Sigmoid colon (tissue), 7 donors: ENCODE measurements around the gene PRKCA. TPM values are rescaled to one million over a fixed set of nuclear protein-coding genes. Genes with fewer than 3 reads are reported as not detected.

ENCODE experiments used
- DNase-seq: peaks from one replicate; pipeline ENCODE4 v3.0.0-alpha.2; 2019
- H3K27ac ChIP-seq, 4 donors: fragments of 200-600 bp; sonication (generic); one replicate each; pipeline ENCODE4 v1.5.1; 2016 to 2019; ENCODE audit warnings: mild to moderate bottlenecking in 1 of 4
- H3K27me3 ChIP-seq, 3 donors: fragments of 200-600 bp; sonication (generic); one replicate each; pipeline ENCODE4 v1.5.1; 2019; ENCODE audit warnings: mild to moderate bottlenecking in 1 of 3
- H3K36me3 ChIP-seq, 4 donors: fragments of 200-600 bp; sonication (generic); one replicate each; pipeline ENCODE4 v1.5.1; 2016 to 2019
- H3K4me1 ChIP-seq, 4 donors: fragments of 200-600 bp; sonication (generic); one replicate each; pipeline ENCODE4 v1.5.1; 2017 to 2019
- H3K4me3 ChIP-seq, 4 donors: fragments of 200-600 bp; sonication (generic); one replicate each; pipeline ENCODE4 v1.5.1; 2017 to 2019; ENCODE audit warnings: mild to moderate bottlenecking in 2 of 4, moderate library complexity in 1 of 4
- H3K9me3 ChIP-seq, 4 donors: fragments of 200-600 bp in 3 of 4; sonication (generic) in 3 of 4; one replicate each; pipeline versions ENCODE4 v1.5.1 to v1.6.1; 2013 to 2019
- EP300 ChIP-seq, 4 donors: sonication (generic); formaldehyde crosslinking; IDR thresholded peaks; one replicate each; pipeline ENCODE4 v1.6.1; 2017; ENCODE audit warnings: antibody characterized with exemption in 4 of 4
- POLR2A ChIP-seq, 2 donors: fragments of 450-650 bp; IDR thresholded peaks; one replicate each; pipeline ENCODE4 v1.6.1; 2016; ENCODE audit warnings: antibody characterized with exemption in 2 of 2, mild to moderate bottlenecking in 2 of 2, moderate library complexity in 2 of 2
- POLR2AphosphoS5 ChIP-seq, 4 donors: sonication (generic); formaldehyde crosslinking; IDR thresholded peaks; one replicate each; pipeline ENCODE4 v1.6.1; 2017; ENCODE audit warnings: antibody characterized with exemption in 4 of 4
- WGBS, 2 donors: extraction: QIAGEN DNeasy Blood & Tissue Kit; methylation state at CpG; one replicate each; pipeline ENCODE4 v1.1.7; 2013; 5-methylcytosine and 5-hydroxymethylcytosine counted together
- intact Hi-C: fragments of 100-400 bp; cut with DNase I; formaldehyde crosslinking; loops from one replicate; pipeline ENCODE4 v1.15.1; 2023
- polyA plus RNA-seq, 3 donors: library from polyadenylated mRNA; stranded (reverse); fragments of 200-250 nt; gene quantifications; one replicate each; pipeline ENCODE4 v1.2.3, GENCODE V29; 2013
- total RNA-seq, 4 donors: library from RNA; depleted of rRNA; stranded (reverse); fragments of >200 nt; gene quantifications; one replicate each; pipeline ENCODE4 v1.1.0, GENCODE V29; 2016
- TF ChIP-seq, protein P1 (sequence below), 4 experiments: fragments of 450-650 bp in 3 of 4; fragments of 200-600 bp in 1 of 4; IDR thresholded peaks; one replicate each; pipeline ENCODE4 v1.5.1; 2016 to 2019; ENCODE audit warnings: antibody characterized with exemption in 4 of 4, mild to moderate bottlenecking in 3 of 4, moderate library complexity in 2 of 4
- donor health status: healthy with polysubstance abuse.
- donor health status: Bipolar disorder and iron deficiency.
- donor health status: healthy.

The PRKCA gene
- total and polyA plus RNA-seq, 7 donors: 6.6 to 58.4 (median 42.6) TPM

GRCh38 chr17:66307257-66307656 is 4.8 kb downstream of the PRKCA start:
- Histone ChIP-seq H3K27me3 (no peaks in the 10 kb centered on the region), H3K4me1 (peaks cover 0 to 68% (median 46%) of the 10 kb centered on the region in 4 donors), H3K36me3 (no peaks in the 10 kb centered on the region), H3K27ac (peak overlapping the region in 3 of 4 donors; percentile 91 to 95 (median 91)), H3K9me3 (no peaks in the 10 kb centered on the region), H3K4me3 (no peak overlapping the region)
- WGBS, 2 donors: 85 to 93% methylated on average over 2 of the region's 2 CpGs
- intact Hi-C loops: loop anchor here (10.0 kb wide), 1 partner anchor 158 kb away; no protein-coding TSS in a partner anchor
- DNase-seq: no peak
- TF ChIP-seq, protein P1, sequence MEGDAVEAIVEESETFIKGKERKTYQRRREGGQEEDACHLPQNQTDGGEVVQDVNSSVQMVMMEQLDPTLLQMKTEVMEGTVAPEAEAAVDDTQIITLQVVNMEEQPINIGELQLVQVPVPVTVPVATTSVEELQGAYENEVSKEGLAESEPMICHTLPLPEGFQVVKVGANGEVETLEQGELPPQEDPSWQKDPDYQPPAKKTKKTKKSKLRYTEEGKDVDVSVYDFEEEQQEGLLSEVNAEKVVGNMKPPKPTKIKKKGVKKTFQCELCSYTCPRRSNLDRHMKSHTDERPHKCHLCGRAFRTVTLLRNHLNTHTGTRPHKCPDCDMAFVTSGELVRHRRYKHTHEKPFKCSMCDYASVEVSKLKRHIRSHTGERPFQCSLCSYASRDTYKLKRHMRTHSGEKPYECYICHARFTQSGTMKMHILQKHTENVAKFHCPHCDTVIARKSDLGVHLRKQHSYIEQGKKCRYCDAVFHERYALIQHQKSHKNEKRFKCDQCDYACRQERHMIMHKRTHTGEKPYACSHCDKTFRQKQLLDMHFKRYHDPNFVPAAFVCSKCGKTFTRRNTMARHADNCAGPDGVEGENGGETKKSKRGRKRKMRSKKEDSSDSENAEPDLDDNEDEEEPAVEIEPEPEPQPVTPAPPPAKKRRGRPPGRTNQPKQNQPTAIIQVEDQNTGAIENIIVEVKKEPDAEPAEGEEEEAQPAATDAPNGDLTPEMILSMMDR (IDR thresholded peaks at IDR 0.05): no peak
- TF ChIP-seq EP300 (IDR thresholded peaks at IDR 0.05): no peak
- no peak for TF ChIP-seq POLR2AphosphoS5 (IDR thresholded peaks at IDR 0.05)
- no peak for TF ChIP-seq POLR2A (IDR thresholded peaks at IDR 0.05)

GRCh38 chr17:66308856-66309255 is 6.4 kb downstream of the PRKCA start:
- TF ChIP-seq POLR2A (IDR thresholded peaks at IDR 0.05): no peak
- TF ChIP-seq POLR2AphosphoS5 (IDR thresholded peaks at IDR 0.05): no peak
- TF ChIP-seq EP300 (IDR thresholded peaks at IDR 0.05): no peak
- TF ChIP-seq, protein P1 (IDR thresholded peaks at IDR 0.05): no peak
- WGBS, 2 donors: 66 to 87% methylated on average over 2 of the region's 2 CpGs
- peaks cover 0 to 78% (median 60%) of the 10 kb centered on the region in 4 donors for H3K4me1 ChIP-seq
- intact Hi-C loops: loop anchor here (10.0 kb wide), 1 partner anchor 156 kb away; no protein-coding TSS in a partner anchor
- H3K36me3 ChIP-seq: no peaks in the 10 kb centered on the region
- H3K4me3 ChIP-seq: no peak overlapping the region
- no peaks in the 10 kb centered on the region for H3K9me3 ChIP-seq
- H3K27ac ChIP-seq: peak overlapping the region in 2 of 4 donors; percentile 22 to 49
- H3K27me3 ChIP-seq: no peaks in the 10 kb centered on the region
- no peak for DNase-seq

GRCh38 chr17:66309793-66310192 is 7.4 kb downstream of the PRKCA start:
- Histone ChIP-seq H3K4me3 (no peak overlapping the region), H3K9me3 (no peaks in the 10 kb centered on the region), H3K4me1 (peaks cover 0 to 79% (median 62%) of the 10 kb centered on the region in 4 donors), H3K36me3 (no peaks in the 10 kb centered on the region), H3K27me3 (no peaks in the 10 kb centered on the region), H3K27ac (peak overlapping the region in 3 of 4 donors; percentile 12 to 49 (median 22))
- TF ChIP-seq POLR2AphosphoS5 (IDR thresholded peaks at IDR 0.05) (no peak), POLR2A (IDR thresholded peaks at IDR 0.05) (no peak), EP300 (IDR thresholded peaks at IDR 0.05) (no peak)
- TF ChIP-seq, protein P1 (IDR thresholded peaks at IDR 0.05): no peak
- WGBS, 2 donors: 75 to 82% methylated on average over 4 of the region's 4 CpGs
- no peak for DNase-seq
- intact Hi-C loops: loop anchor here (10.0 kb wide), 1 partner anchor 155 kb away; no protein-coding TSS in a partner anchor

DNA sequence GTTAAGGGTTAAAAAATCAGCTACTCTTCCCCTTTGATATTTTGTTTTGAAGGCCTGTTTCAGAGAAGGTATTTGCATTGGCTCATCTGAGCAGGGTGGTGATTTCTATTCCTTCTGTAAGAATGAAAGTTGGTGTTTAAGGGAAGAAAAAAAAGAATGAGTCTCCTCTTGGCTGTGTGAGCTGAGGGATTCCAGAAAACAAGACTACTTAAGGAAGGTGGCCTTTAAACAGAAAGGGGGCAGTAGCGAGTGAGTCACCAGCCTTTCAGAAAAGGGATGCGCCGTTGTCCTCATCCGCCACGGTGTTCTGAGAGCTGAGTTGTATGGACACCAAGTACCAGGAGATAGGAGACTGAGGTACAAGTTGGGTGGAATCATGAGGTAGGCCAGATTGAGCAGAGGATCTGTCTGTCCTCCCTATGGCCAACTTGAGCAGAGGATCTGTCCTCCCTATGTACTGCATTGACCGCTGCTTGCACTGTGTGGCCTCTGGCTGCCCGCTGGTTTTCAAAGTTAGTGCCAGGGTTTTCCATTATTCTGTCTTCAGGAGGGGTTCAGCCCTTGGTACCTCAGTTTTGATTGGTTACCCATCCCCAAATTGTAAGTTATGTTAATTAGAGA is 8.2 kb downstream of the PRKCA start:
- intact Hi-C loops: no loop called here
- no peak for TF ChIP-seq EP300 (IDR thresholded peaks at IDR 0.05)
- no peak for TF ChIP-seq POLR2AphosphoS5 (IDR thresholded peaks at IDR 0.05)
- TF ChIP-seq, protein P1 (IDR thresholded peaks at IDR 0.05): no peak
- TF ChIP-seq POLR2A (IDR thresholded peaks at IDR 0.05): no peak
- H3K4me3 ChIP-seq: no peak overlapping the region
- H3K27ac ChIP-seq: peak overlapping the region in 1 of 4 donors; percentile 12
- H3K9me3 ChIP-seq: no peaks in the 10 kb centered on the region
- DNase-seq: no peak
- H3K27me3 ChIP-seq: no peaks in the 10 kb centered on the region
- 95% methylated on average over 7 of the region's 7 CpGs for WGBS, 2 donors
- no peaks in the 10 kb centered on the region for H3K36me3 ChIP-seq
- peaks cover 0 to 76% (median 61%) of the 10 kb centered on the region in 4 donors for H3K4me1 ChIP-seq
